IMR-90 (cell line): Measurements from ENCODE around the gene HAND1. TPM values are rescaled to one million over a fixed set of nuclear protein-coding genes. Genes with fewer than 3 reads are reported as not detected.
A peak's percentile ranks its signal among the peaks of the same experiment; 100 is the strongest.

ENCODE experiments used
- ATAC-seq: fragments of 200-7000 bp; cut with Tn5 transposase; 2 replicates; pipeline ENCODE4 v1.9.1; 2020; ENCODE audit warnings: low read depth, mild to moderate bottlenecking, moderate library complexity
- BruUV-seq: library from RNA; stranded (reverse); fragments of 400-500 nt; replicated peaks from 2 replicates; lab custom pipeline; 2021; lab: Mats Ljungman, UMichigan
- CTCF ChIA-PET: fragments of 300-600 bp; formaldehyde crosslinking; extraction: SDS; loops from one replicate; lab custom pipeline; 2021; ENCODE audit warnings: antibody characterized with exemption; lab: Yijun Ruan, JAX
- POLR2A ChIA-PET: fragments of 300-600 bp; sonication (Branson Sonifier 250); formaldehyde crosslinking; loops from one replicate; lab custom pipeline; 2022; ENCODE audit warnings: antibody characterized with exemption; ENCODE audit not compliant: unreplicated experiment; lab: Charles Lee
- DNase-seq: peaks from one replicate; pipeline ENCODE4 v3.0.0; 2013
- H2AFZ ChIP-seq: replicated peaks from 2 replicates; pipeline ENCODE3; 2013; ENCODE audit warnings: low read length, mild to moderate bottlenecking; ENCODE audit not compliant: poor library complexity
- H2AK5ac ChIP-seq: 2 replicates; pipeline ENCODE4 v1.6.1; 2013; ENCODE audit warnings: low read depth, low read length, inconsistent platforms
- H2AK9ac ChIP-seq: replicated peaks from 2 replicates; pipeline ENCODE3; 2013; ENCODE audit warnings: mild to moderate bottlenecking, low read depth, low read length, moderate library complexity; ENCODE audit not compliant: poor library complexity
- H2BK120ac ChIP-seq: 2 replicates; pipeline ENCODE4 v1.6.1; 2013; ENCODE audit warnings: low read depth, low read length, inconsistent platforms
- H2BK15ac ChIP-seq: 3 replicates; pipeline ENCODE4 v1.6.1; 2013; ENCODE audit warnings: low read depth, low read length, inconsistent platforms
- H2BK20ac ChIP-seq: 2 replicates; pipeline ENCODE4 v1.6.1; 2013; ENCODE audit warnings: low read depth, mild to moderate bottlenecking, inconsistent platforms, low read length, moderate library complexity
- H2BK5ac ChIP-seq: 2 replicates; pipeline ENCODE4 v1.6.1; 2013; ENCODE audit warnings: mild to moderate bottlenecking, low read depth, low read length, inconsistent platforms; ENCODE audit not compliant: poor library complexity, severe bottlenecking
- H3K14ac ChIP-seq: replicated peaks from 2 replicates; pipeline ENCODE4 v1.6.1; 2013; ENCODE audit warnings: low read depth, low read length, inconsistent platforms
- H3K18ac ChIP-seq: 2 replicates; pipeline ENCODE4 v1.6.1; 2013; ENCODE audit warnings: low read depth, low read length, control low read depth
- H3K23ac ChIP-seq: 2 replicates; pipeline ENCODE4 v1.6.1; 2013; ENCODE audit warnings: low read depth, low read length, inconsistent platforms
- H3K27ac ChIP-seq: 2 replicates; pipeline ENCODE4 v1.5.1; 2013; ENCODE audit warnings: mild to moderate bottlenecking, control low read depth, low read length; ENCODE audit not compliant: insufficient read depth
- H3K27me3 ChIP-seq: 2 replicates; pipeline ENCODE4 v1.6.1; 2013; ENCODE audit warnings: low read length; ENCODE audit not compliant: control insufficient read depth, insufficient read depth
- H3K36me3 ChIP-seq: 2 replicates; pipeline ENCODE4 v1.6.1; 2013; ENCODE audit warnings: low read length, mixed read lengths; ENCODE audit not compliant: control insufficient read depth, insufficient read depth
- H3K4ac ChIP-seq: 2 replicates; pipeline ENCODE4 v1.6.1; 2013; ENCODE audit warnings: low read depth, low read length, inconsistent platforms
- H3K4me1 ChIP-seq: 2 replicates; pipeline ENCODE4 v1.6.1; 2013; ENCODE audit warnings: low read length, mixed read lengths; ENCODE audit not compliant: control insufficient read depth, insufficient read depth
- H3K4me2 ChIP-seq: 2 replicates; pipeline ENCODE4 v1.6.1; 2013; ENCODE audit warnings: low read depth, mild to moderate bottlenecking, control low read depth, low read length, moderate library complexity
- H3K4me3 ChIP-seq: 2 replicates; pipeline ENCODE4 v1.5.1; 2013; ENCODE audit warnings: low read depth, mild to moderate bottlenecking, control low read depth, low read length, moderate library complexity; ENCODE audit not compliant: insufficient read depth
- H3K56ac ChIP-seq: 2 replicates; pipeline ENCODE4 v1.6.1; 2013; ENCODE audit warnings: low read length, inconsistent platforms; ENCODE audit not compliant: insufficient read depth; ENCODE audit errors: extremely low read depth
- H3K79me1 ChIP-seq, 2 experiments: 2 replicates each; pipeline ENCODE4 v1.6.1; 2013; ENCODE audit warnings: low read length in 2 of 2, inconsistent platforms in 1 of 2, low read depth in 1 of 2
- H3K9ac ChIP-seq: 2 replicates; pipeline ENCODE4 v1.6.1; 2013; ENCODE audit warnings: low read depth, low read length, control low read depth
- H3K9me1 ChIP-seq: 2 replicates; pipeline ENCODE4 v1.6.1; 2013; ENCODE audit warnings: low read length, inconsistent platforms; ENCODE audit not compliant: insufficient read depth
- H3K9me3 ChIP-seq: 2 replicates; pipeline ENCODE4 v1.6.1; 2013; ENCODE audit warnings: low read length; ENCODE audit not compliant: control insufficient read depth, insufficient read depth
- H4K20me1 ChIP-seq: 2 replicates; pipeline ENCODE4 v1.6.1; 2013; ENCODE audit warnings: low read length, inconsistent platforms; ENCODE audit not compliant: insufficient read depth
- H4K5ac ChIP-seq: 2 replicates; pipeline ENCODE4 v1.6.1; 2013; ENCODE audit warnings: mild to moderate bottlenecking, low read depth, low read length, control low read depth
- H4K8ac ChIP-seq, 2 experiments: 2 replicates each; pipeline ENCODE4 v1.6.1; 2013; ENCODE audit warnings: low read depth in 2 of 2, low read length in 2 of 2, control low read depth in 1 of 2, inconsistent platforms in 1 of 2
- H4K91ac ChIP-seq: 2 replicates; pipeline ENCODE4 v1.6.1; 2013; ENCODE audit warnings: low read depth, low read length, inconsistent platforms; ENCODE audit not compliant: insufficient read depth
- BHLHE40 ChIP-seq: fragments of 150-350 bp; IDR thresholded peaks from 2 replicates; pipeline ENCODE4 v1.6.1; 2016; ENCODE audit warnings: mild to moderate bottlenecking, low read depth, low read length
- CHD1 ChIP-seq: IDR thresholded peaks from 2 replicates; pipeline ENCODE4 v1.6.1; 2012; ENCODE audit warnings: low read depth, low read length, improper control_type of control experiment
- FOS ChIP-seq: fragments of 150-350 bp; IDR thresholded peaks from 2 replicates; pipeline ENCODE4 v1.6.1; 2016; ENCODE audit warnings: low read depth, low read length
- MAFK ChIP-seq: IDR thresholded peaks from 2 replicates; pipeline ENCODE4 v1.6.1; 2012; ENCODE audit warnings: low read depth, low read length, improper control_type of control experiment
- MXI1 ChIP-seq: IDR thresholded peaks from 2 replicates; pipeline ENCODE4 v1.6.1; 2012; ENCODE audit warnings: low read depth, mild to moderate bottlenecking, low read length, moderate library complexity, borderline replicate concordance
- POLR2A ChIP-seq: IDR thresholded peaks from 2 replicates; pipeline ENCODE4 v1.6.1; 2012; ENCODE audit warnings: mild to moderate bottlenecking, low read depth, low read length
- RAD21 ChIP-seq: IDR thresholded peaks from 2 replicates; pipeline ENCODE4 v1.6.1; 2012; ENCODE audit warnings: low read length, improper control_type of control experiment
- RCOR1 ChIP-seq: IDR thresholded peaks from 2 replicates; pipeline ENCODE4 v1.6.1; 2012; ENCODE audit warnings: mild to moderate bottlenecking, low read length, improper control_type of control experiment; ENCODE audit not compliant: insufficient replicate concordance
- RFX5 ChIP-seq: IDR thresholded peaks from 2 replicates; pipeline ENCODE4 v1.8.0; 2012; ENCODE audit warnings: low read depth, mild to moderate bottlenecking, low read length, moderate library complexity
- SMC3 ChIP-seq: fragments of 150-350 bp; IDR thresholded peaks from 2 replicates; pipeline ENCODE4 v1.6.1; 2016; ENCODE audit warnings: low read depth, mild to moderate bottlenecking, antibody characterized with exemption, low read length, moderate library complexity
- WGBS, 2 experiments: methylation state at CpG; one replicate each; pipeline versions ENCODE4 v1.1.5 to v1.1.7; 2013; ENCODE audit warnings: missing lambda C conversion rate in 2 of 2; ENCODE audit not compliant: insufficient read length in 1 of 2; ENCODE audit errors: extremely low coverage in 2 of 2; 5-methylcytosine and 5-hydroxymethylcytosine counted together
- dilution Hi-C: fragments of 300-500 bp; cut with HindIII; formaldehyde crosslinking; loops from one replicate; pipeline ENCODE4 v1.14.3; 2018; ENCODE audit warnings: low sequenced_read_pairs; ENCODE audit not compliant: unreplicated experiment
- in situ Hi-C: fragments of 300-500 bp; cut with MboI; formaldehyde crosslinking; loops from 3 replicates; pipeline ENCODE4 v1.14.3; 2019; ENCODE audit warnings: low sequenced_read_pairs, inconsistent platforms, mixed read lengths
- intact Hi-C: fragments of 100-400 bp; cut with micrococcal nuclease; formaldehyde crosslinking; loops from 2 replicates; pipeline ENCODE4 v1.10.0; 2022
- polyA plus RNA-seq, 3 experiments: library from polyadenylated mRNA; depleted of rRNA; stranded (reverse); fragments of >200 nt; gene quantifications; 2 replicates each; pipeline ENCODE4 v1.2.3, GENCODE V29; 2012; ENCODE audit warnings: low replicate concordance in 1 of 3
- total RNA-seq: library from RNA; depleted of rRNA; stranded (reverse); fragments of >200 nt; gene quantifications from 2 replicates; pipeline ENCODE4 v1.2.3, GENCODE V29; 2012
- TF ChIP-seq, protein P1 (sequence below): fragments of 150-350 bp; IDR thresholded peaks from 2 replicates; pipeline ENCODE4 v1.6.1; 2017; ENCODE audit warnings: mild to moderate bottlenecking, antibody characterized with exemption, low read length, low read depth

The HAND1 gene
- total and polyA plus RNA-seq, 2 of the 4 experiments (the other 2 are of a cell fraction), result not detected

DNA sequence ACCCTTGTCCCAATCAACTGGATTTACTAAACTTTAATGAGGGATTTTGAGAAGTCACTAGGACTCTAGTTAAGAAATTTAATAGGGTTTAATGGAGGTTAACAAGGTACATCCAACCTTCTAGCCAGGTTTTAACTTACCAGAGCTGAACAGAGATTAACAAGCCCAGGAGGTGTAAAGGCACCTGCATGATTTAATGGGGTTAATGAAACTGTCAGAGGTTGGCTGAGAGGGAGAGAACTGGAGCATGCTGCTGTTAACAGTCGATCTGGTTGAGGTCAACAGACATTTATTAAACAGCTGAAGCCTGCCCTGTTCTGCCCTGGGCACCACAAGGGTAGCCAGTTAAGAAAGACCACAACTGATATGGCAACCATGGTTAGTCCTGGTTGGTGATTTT, 13.6 kb downstream of the HAND1 start:
- H4K20me1 ChIP-seq, result no peaks in the 10 kb centered on the region
- H3K27ac ChIP-seq, result no peak overlapping the region
- no peak overlapping the region for H2BK20ac ChIP-seq
- H3K56ac ChIP-seq, result no peak overlapping the region
- H2BK15ac ChIP-seq, result 0 out of 3 replicates have a peak overlapping the region, but pooled peaks have one; percentile 5
- H3K4me2 ChIP-seq, result no peak overlapping the region
- peaks cover 6% of the 10 kb centered on the region; the same call in 1 of the 2 replicates for H3K27me3 ChIP-seq
- no peak overlapping the region for H3K14ac ChIP-seq
- no peak overlapping the region for H3K4ac ChIP-seq
- no peak overlapping the region for H3K4me3 ChIP-seq
- H3K79me1 ChIP-seq, result no peaks in the 10 kb centered on the region
- H2AK9ac ChIP-seq, result no peak overlapping the region
- no peak overlapping the region for H3K9ac ChIP-seq
- WGBS, 2 experiments, result no CpG with 5 or more reads among the region's 1 CpG
- POLR2A ChIA-PET, result no interaction called here
- in situ Hi-C loops (loop anchor here (25.0 kb wide), 1 partner anchor 348 kb away; no protein-coding TSS in a partner anchor), intact Hi-C loops (loop anchor here (5.0 kb wide), 1 partner anchor 492 kb away; no protein-coding TSS in a partner anchor), dilution Hi-C loops (no loop called here)
- peaks cover 2% of the 10 kb centered on the region; the same call in 1 of the 2 replicates for H3K4me1 ChIP-seq
- H3K9me1 ChIP-seq, result no peaks in the 10 kb centered on the region
- TF ChIP-seq CHD1, result no peak
- no peak for TF ChIP-seq RFX5
- no peak for TF ChIP-seq SMC3
- TF ChIP-seq, protein P1, sequence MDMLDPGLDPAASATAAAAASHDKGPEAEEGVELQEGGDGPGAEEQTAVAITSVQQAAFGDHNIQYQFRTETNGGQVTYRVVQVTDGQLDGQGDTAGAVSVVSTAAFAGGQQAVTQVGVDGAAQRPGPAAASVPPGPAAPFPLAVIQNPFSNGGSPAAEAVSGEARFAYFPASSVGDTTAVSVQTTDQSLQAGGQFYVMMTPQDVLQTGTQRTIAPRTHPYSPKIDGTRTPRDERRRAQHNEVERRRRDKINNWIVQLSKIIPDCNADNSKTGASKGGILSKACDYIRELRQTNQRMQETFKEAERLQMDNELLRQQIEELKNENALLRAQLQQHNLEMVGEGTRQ, result no peak
- no peak for TF ChIP-seq MXI1
- TF ChIP-seq POLR2A, result no peak
- TF ChIP-seq RCOR1, result no peak
- TF ChIP-seq FOS, result no peak
- TF ChIP-seq RAD21, result no peak
- TF ChIP-seq BHLHE40, result no peak
- no peak for TF ChIP-seq MAFK
- no peak for ATAC-seq
- BruUV-seq, result no TSS peak
- no peak for DNase-seq
- no peak overlapping the region for H4K91ac ChIP-seq
- no peaks in the 10 kb centered on the region for H3K36me3 ChIP-seq
- no peak overlapping the region for H3K18ac ChIP-seq
- no peak overlapping the region for H2BK120ac ChIP-seq
- H4K8ac ChIP-seq, result no peak overlapping the region
- no peak overlapping the region for H3K23ac ChIP-seq
- H2BK5ac ChIP-seq, result no peak overlapping the region
- H3K9me3 ChIP-seq, result no peaks in the 10 kb centered on the region
- no peak overlapping the region for H4K5ac ChIP-seq
- H2AK5ac ChIP-seq, result no peak overlapping the region
- CTCF ChIA-PET, result interaction anchor here (0.6 to 1.0 kb wide), 4 partner anchors 43 to 1408 kb away, joined by 3 to 4 read pairs (median 3); no protein-coding TSS in a partner anchor
- no peak overlapping the region for H2AFZ ChIP-seq
